G401 (cell line): ENCODE results near the gene CENPX. TPM values are rescaled to one million over a fixed set of nuclear protein-coding genes. Genes with fewer than 3 reads are reported as not detected.
"Not testable (repeated sequence)": the region's sequence is repeated elsewhere in the genome, so short reads cannot be mapped to it uniquely, and the experiment has no call there.

ENCODE experiments used
- DNase-seq: peaks from one replicate; pipeline ENCODE4 v3.0.0-alpha.2; 2015; ENCODE audit warnings: low spot score
- in situ Hi-C: cut with HindIII; loops from 2 replicates; pipeline ENCODE4 v1.10.0; 2016; ENCODE audit warnings: low sequenced_read_pairs, mixed read lengths
- total RNA-seq: library from RNA; depleted of rRNA; stranded (reverse); fragments of >200 nt; shearing (Covaris generic); gene quantifications from 2 replicates; pipeline ENCODE4 v1.2.3, GENCODE V29; 2014

Gene CENPX
- total RNA-seq, 1 experiment from 2014 or later, result 57.8 TPM

- in situ Hi-C loops, result no loop called here
These were observed 20.8 kb upstream of the CENPX start for GRCh38 chr17:82043507-82043906.

GRCh38 chr17:82042649-82043048, 20.0 kb upstream of the CENPX start:
- DNase-seq, result no peak
- in situ Hi-C loops, result no loop called here

More at GRCh38 chr17:82043507-82043906, 20.8 kb upstream of the CENPX start:
- DNase-seq, result no peak

DNA sequence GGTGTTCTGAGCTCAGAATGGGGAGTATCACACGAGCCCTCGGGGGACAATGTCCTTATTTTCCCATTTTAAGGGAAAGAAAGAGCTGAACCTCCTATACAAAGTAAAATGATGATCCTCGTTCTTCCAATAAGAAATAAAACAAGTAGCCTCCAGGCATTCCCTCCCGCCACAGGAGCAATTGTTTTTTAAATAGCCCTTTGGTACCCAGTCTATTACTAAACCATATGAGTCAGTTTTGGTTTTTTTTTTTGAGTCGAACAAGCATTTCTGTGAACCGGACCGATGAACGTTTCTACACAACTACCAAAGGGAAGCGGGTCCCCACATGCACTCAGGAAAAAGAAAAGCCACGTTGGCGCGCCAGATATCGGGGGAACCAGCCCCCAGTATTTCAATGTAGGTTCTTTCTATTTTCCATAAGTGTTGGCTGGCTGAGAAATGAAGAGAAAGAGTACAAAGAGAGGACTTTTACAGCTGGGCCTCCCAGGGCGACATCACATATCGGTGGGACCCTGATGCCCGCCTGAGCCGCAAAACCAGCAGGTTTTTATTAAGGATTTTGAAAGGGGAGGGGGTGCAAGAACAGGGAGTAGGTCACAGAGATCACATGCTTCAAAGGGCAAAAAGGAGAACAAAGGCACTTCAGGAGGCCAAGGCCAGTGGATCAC, 18.6 kb upstream of the CENPX start:
- in situ Hi-C loops, result no loop called here
- no peak for DNase-seq

DNA sequence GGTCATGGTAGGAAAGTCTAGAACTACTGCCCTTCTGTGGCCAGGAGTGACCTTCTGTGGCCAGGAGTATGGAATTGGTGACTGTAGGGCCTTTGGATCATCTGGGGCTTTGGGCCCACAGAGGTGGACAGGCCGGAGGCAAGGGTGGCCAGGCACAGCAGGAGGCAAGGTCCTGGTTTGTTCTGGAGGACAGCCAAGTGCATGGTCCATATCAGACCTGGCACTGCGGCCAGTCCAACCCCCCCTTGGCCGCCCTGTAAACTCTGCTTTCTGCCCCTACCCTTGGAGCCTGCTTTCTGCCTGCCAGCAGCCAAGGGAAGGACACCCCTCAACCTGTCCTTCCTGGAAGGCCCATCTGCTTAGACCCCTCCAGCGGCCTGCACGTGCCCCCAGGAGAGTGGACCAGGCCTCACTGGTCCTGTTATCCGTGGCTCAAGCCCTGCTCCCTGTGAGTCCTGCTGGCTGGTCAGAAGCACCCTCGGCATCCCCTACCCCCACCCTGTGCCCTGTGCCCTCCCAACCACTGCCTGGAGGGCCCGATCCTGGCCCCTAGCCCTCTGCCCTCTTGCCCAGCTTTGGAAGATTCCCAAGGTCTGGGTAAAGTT, 17.1 kb upstream of the CENPX start:
- in situ Hi-C loops, result no loop called here
- no peak for DNase-seq

DNA sequence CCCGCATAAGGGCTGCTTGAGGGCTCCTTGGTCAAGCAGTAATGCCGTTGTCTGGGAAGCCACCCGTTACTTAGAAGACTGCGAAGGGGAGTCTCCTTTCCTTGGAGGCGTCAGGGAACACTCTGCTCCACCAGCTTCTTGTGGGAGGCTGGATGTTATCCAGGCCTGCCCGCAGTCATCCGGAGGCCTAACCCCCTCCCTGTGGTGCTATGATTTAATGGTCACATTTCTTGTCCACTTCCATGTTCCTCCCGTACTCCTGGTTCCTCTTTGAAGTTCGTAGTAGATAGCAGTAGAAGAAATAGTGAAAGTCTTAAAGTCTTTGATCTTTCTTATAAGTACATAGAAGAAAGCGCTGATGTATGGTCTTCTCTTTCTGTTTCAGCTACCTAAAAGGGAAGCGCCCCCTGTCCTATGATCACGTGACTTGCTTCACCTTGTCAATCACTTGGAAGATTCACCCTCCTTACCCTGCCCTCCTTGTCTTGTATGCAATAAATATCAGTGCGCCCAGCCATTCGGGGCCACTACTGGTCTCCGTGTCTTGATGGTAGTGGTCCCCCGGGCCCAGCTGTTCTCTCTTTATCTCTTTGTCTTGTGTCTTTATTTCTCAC, 16.2 kb upstream of the CENPX start:
- DNase-seq, in situ Hi-C loops: not testable (repeated sequence)

GRCh38 chr17:82037889-82038195, 15.2 kb upstream of the CENPX start:
- in situ Hi-C loops, result no loop called here
- no peak for DNase-seq

- in situ Hi-C loops, result no loop called here
- peak; percentile 98 for DNase-seq
These were observed 14.6 kb upstream of the CENPX start, which contains the start of gene DCXR for GRCh38 chr17:82037092-82037888. Gene DCXR (minus strand): TSS chr17:82037697. CDS start chr17:82037682, 15 bp downstream.

DNA sequence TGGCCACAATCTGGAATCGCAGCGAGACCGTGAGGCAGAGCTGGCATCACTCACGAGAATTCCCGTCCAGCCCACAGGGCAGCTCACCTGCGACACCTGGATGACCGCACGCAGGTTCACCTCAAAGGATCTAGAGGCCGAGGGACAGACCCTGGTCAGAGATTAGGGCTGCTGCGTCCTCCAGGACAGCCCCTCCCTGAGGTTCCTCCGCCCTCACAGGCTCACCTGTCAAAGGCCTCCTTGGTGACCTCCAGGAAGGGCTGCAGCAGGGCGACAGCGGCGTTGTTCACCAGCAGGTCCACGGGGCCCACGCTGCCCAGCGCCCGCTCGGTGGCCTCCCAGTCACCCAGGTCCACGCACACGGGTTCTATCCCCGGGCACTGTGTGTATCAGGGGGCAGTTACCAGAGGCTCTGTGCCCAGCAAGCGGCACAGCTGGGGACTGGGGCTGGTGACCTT, 14.0 kb upstream of the CENPX start:
- in situ Hi-C loops, result no loop called here
- DNase-seq, result no peak

- in situ Hi-C loops, result no loop called here
- no peak for DNase-seq
These were observed 13.4 kb upstream of the CENPX start for GRCh38 chr17:82035956-82036633.

- in situ Hi-C loops, result no loop called here
- DNase-seq, result no peak
These were observed 12.8 kb upstream of the CENPX start for GRCh38 chr17:82035488-82035887.

GRCh38 chr17:82034371-82035011, 11.8 kb upstream of the CENPX start:
- no peak for DNase-seq
- in situ Hi-C loops, result no loop called here

DNA sequence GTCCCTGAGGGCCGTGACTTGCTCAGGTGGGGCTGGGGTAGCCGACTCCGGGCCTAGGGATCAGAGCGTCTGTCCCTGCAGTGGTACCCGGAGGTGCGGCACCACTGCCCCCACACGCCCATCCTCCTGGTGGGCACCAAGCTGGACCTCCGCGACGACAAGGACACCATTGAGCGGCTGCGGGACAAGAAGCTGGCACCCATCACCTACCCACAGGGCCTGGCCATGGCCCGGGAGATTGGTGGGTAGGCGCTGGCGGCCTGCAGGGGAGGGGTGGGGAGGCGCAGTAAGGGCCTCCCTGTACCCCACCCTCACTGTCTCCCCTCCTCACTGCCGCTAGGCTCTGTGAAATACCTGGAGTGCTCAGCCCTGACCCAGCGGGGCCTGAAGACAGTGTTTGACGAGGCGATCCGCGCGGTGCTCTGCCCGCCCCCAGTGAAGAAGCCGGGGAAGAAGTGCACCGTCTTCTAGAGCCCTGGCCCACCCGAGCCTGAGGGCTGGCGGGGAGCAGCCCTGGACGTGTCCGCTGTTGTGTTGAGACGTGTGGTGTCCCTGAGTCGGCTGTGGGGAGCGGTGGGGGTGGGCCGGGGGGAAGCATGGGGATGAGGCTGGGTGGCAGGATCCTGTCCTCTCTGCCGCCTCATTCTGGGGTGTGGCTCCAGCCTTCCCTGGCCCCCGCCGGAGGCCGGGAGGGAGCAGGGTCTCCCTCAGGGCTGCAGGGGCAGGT, 10.8 kb upstream of the CENPX start:
- no peak for DNase-seq
- in situ Hi-C loops, result no loop called here

GRCh38 chr17:82031885-82032627, 9.4 kb upstream of the CENPX start:
- DNase-seq, result no peak
- in situ Hi-C loops, result no loop called here

GRCh38 chr17:82031303-82031884, 8.7 kb upstream of the CENPX start, which contains the start of gene RAC3:
Gene RAC3 (plus strand): TSS chr17:82031678. CDS start chr17:82031762, 84 bp downstream.
- no peak for DNase-seq
- in situ Hi-C loops, result no loop called here

GRCh38 chr17:82030470-82031302, 8.0 kb upstream of the CENPX start:
- peak; percentile 83 for DNase-seq
- in situ Hi-C loops, result no loop called here

- in situ Hi-C loops, result no loop called here
- DNase-seq, result no peak
These were observed 7.4 kb upstream of the CENPX start for GRCh38 chr17:82029990-82030469.
